ENCODE data around the gene NHLRC2.

NHLRC2 gene

GRCh38 chr10:113920875-113921274 is 66.4 kb downstream of the NHLRC2 start:
- no peak overlapping the region for H3K4me3 ChIP-seq (replicated peaks in 1 of 2; ENCODE audit: low read depth in 2 of 2, low read length in 2 of 2)
- no peak for DNase-seq (ENCODE audit: low read depth in 2 of 2)
- TF ChIP-seq CTCF (IDR thresholded peaks at IDR 0.05; ENCODE audit: low read depth, low read length) = no peak

GRCh38 chr10:113921561-113922370 is 67.3 kb downstream of the NHLRC2 start:
- no peak overlapping the region for H3K4me3 ChIP-seq (replicated peaks in 1 of 2; ENCODE audit: low read depth in 2 of 2, low read length in 2 of 2)
- DNase-seq (ENCODE audit: low read depth in 2 of 2) = peak in 1 of 2 donors; percentile 30
- TF ChIP-seq CTCF (IDR thresholded peaks at IDR 0.05; ENCODE audit: low read depth, low read length) = no peak

GRCh38 chr10:113922787-113923570 is 68.5 kb downstream of the NHLRC2 start:
- H3K4me3 ChIP-seq (replicated peaks in 1 of 2; ENCODE audit: low read depth in 2 of 2, low read length in 2 of 2) = no peak overlapping the region
- no peak for TF ChIP-seq CTCF (IDR thresholded peaks at IDR 0.05; ENCODE audit: low read depth, low read length)
- no peak for DNase-seq (ENCODE audit: low read depth in 2 of 2)

- no peak for TF ChIP-seq CTCF (IDR thresholded peaks at IDR 0.05; ENCODE audit: low read depth, low read length)
- H3K4me3 ChIP-seq (replicated peaks in 1 of 2; ENCODE audit: low read depth in 2 of 2, low read length in 2 of 2) = no peak overlapping the region
- DNase-seq (ENCODE audit: low read depth in 2 of 2) = no peak
Measured at GRCh38 chr10:113924186-113924585, 69.7 kb downstream of the NHLRC2 start.

GRCh38 chr10:113924664-113925063 is 70.2 kb downstream of the NHLRC2 start:
- no peak for TF ChIP-seq CTCF (IDR thresholded peaks at IDR 0.05; ENCODE audit: low read depth, low read length)
- no peak for DNase-seq (ENCODE audit: low read depth in 2 of 2)

GRCh38 chr10:113927440-113927839 is 73.0 kb downstream of the NHLRC2 start:
- no peak overlapping the region for H3K4me3 ChIP-seq (replicated peaks in 1 of 2; ENCODE audit: low read depth in 2 of 2, low read length in 2 of 2)
- no peak for TF ChIP-seq CTCF (IDR thresholded peaks at IDR 0.05; ENCODE audit: low read depth, low read length)
- no peak for DNase-seq (ENCODE audit: low read depth in 2 of 2)

More at GRCh38 chr10:113924664-113925063, 70.2 kb downstream of the NHLRC2 start:
- no peak overlapping the region for H3K4me3 ChIP-seq (replicated peaks in 1 of 2; ENCODE audit: low read depth in 2 of 2, low read length in 2 of 2)
